Endothelial cell of umbilical vein (primary cell): ENCODE data around the gene S100A13. TPM values are rescaled to one million over a fixed set of nuclear protein-coding genes. Genes with fewer than 3 reads are reported as not detected.

Source experiments
- BruUV-seq: library from RNA; stranded (reverse); fragments of 400-500 nt; replicated peaks from 2 replicates; lab custom pipeline; 2021; lab: Mats Ljungman, UMichigan
- CTCF ChIA-PET: fragments of 300-600, 350-600 bp; sonication (Branson Sonifier 250); formaldehyde crosslinking; loops from one replicate; lab custom pipeline; 2021; ENCODE audit warnings: antibody characterized with exemption, inconsistent platforms; lab: Charles Lee
- POLR2A ChIA-PET: fragments of 300-600, 350-600 bp; sonication (Branson Sonifier 250); formaldehyde crosslinking; loops from one replicate; lab custom pipeline; 2021; ENCODE audit warnings: antibody characterized with exemption, inconsistent platforms; lab: Charles Lee
- DNase-seq: peaks from one replicate; pipeline ENCODE4 v3.0.0-alpha.2; 2011; ENCODE audit warnings: low read depth, low spot score
- FAIRE-seq: peaks from 2 replicates; lab custom pipeline; 2011; peaks lifted over from hg19 to GRCh38; lab: Jason Lieb, UNC
- H2AFZ ChIP-seq: 2 replicates; pipeline ENCODE4 v1.6.0; 2012; ENCODE audit warnings: low read depth, low read length, control low read depth, inconsistent platforms
- H3K27ac ChIP-seq: 2 replicates; pipeline ENCODE4 v1.5.1; 2011; ENCODE audit warnings: low read depth, mild to moderate bottlenecking, control low read depth, low read length, moderate library complexity; ENCODE audit not compliant: insufficient read depth
- H3K27me3 ChIP-seq, 2 experiments: 2 replicates each; pipeline versions ENCODE4 v1.6.0 to v1.6.1; 2011; ENCODE audit warnings: low read length in 2 of 2, mixed read lengths in 1 of 2; ENCODE audit not compliant: control insufficient read depth in 2 of 2, insufficient read depth in 2 of 2
- H3K36me3 ChIP-seq, 2 experiments: 2 replicates in 1 of 2; 3 replicates in 1 of 2; pipeline ENCODE4 v1.5.1; 2011; ENCODE audit warnings: low read length in 2 of 2, mild to moderate bottlenecking in 1 of 2, moderate library complexity in 1 of 2; ENCODE audit not compliant: control insufficient read depth in 2 of 2, insufficient read depth in 2 of 2; ENCODE audit errors: extremely low read depth in 1 of 2
- H3K4me1 ChIP-seq: 3 replicates; pipeline ENCODE4 v1.5.1; 2011; ENCODE audit warnings: mild to moderate bottlenecking, low read length; ENCODE audit not compliant: control insufficient read depth, insufficient read depth; ENCODE audit errors: extremely low read depth
- H3K4me2 ChIP-seq: 2 replicates; pipeline ENCODE4 v1.6.1; 2011; ENCODE audit warnings: low read length, control low read depth, mixed read lengths; ENCODE audit not compliant: insufficient read depth
- H3K4me3 ChIP-seq, 3 experiments: fragments of 200-600 bp in 1 of 3; sonication (generic), shearing (Covaris generic) in 1 of 3; replicated peaks in 1 of 3; 2 replicates each; pipeline ENCODE4 v1.5.1; 2011 to 2016; ENCODE audit warnings: control low read depth in 3 of 3, low read length in 3 of 3, mild to moderate bottlenecking in 2 of 3, inconsistent platforms in 1 of 3, low read depth in 1 of 3, moderate library complexity in 1 of 3; ENCODE audit not compliant: insufficient read depth in 1 of 3
- H3K79me2 ChIP-seq: 2 replicates; pipeline ENCODE4 v1.6.0; 2012; ENCODE audit warnings: low read length, inconsistent platforms; ENCODE audit not compliant: control insufficient read depth, insufficient read depth
- H3K9ac ChIP-seq: replicated peaks from 2 replicates; pipeline ENCODE3; 2011; ENCODE audit warnings: low read length, control low read depth; ENCODE audit not compliant: insufficient read depth; ENCODE audit errors: extremely low read depth
- H3K9me1 ChIP-seq: replicated peaks from 3 replicates; pipeline ENCODE4 v1.6.0; 2011; ENCODE audit warnings: mild to moderate bottlenecking, low read length; ENCODE audit not compliant: control insufficient read depth, insufficient read depth; ENCODE audit errors: extremely low read depth
- H3K9me3 ChIP-seq: replicated peaks from 2 replicates; pipeline ENCODE4 v1.5.1; 2012; ENCODE audit warnings: low read length, inconsistent platforms; ENCODE audit not compliant: control insufficient read depth, insufficient read depth
- H4K20me1 ChIP-seq: replicated peaks from 2 replicates; pipeline ENCODE3; 2011; ENCODE audit warnings: mild to moderate bottlenecking, low read length; ENCODE audit not compliant: control insufficient read depth, insufficient read depth; ENCODE audit errors: extremely low read depth
- EZH2 ChIP-seq: IDR thresholded peaks from 2 replicates; pipeline ENCODE4 v1.6.1; 2012; ENCODE audit warnings: borderline replicate concordance, low read depth, mild to moderate bottlenecking, moderate library complexity, low read length, inconsistent platforms; ENCODE audit not compliant: severe bottlenecking
- FOS ChIP-seq: IDR thresholded peaks from 2 replicates; pipeline ENCODE4 v1.6.1; 2011; ENCODE audit warnings: mild to moderate bottlenecking, low read length, moderate library complexity, borderline replicate concordance; ENCODE audit not compliant: insufficient read depth
- GATA2 ChIP-seq: IDR thresholded peaks from 2 replicates; pipeline ENCODE4 v1.7.0; 2011; ENCODE audit warnings: low read depth, mild to moderate bottlenecking, moderate library complexity, mixed read lengths, low read length; ENCODE audit not compliant: insufficient read length, insufficient read depth
- JUN ChIP-seq: IDR thresholded peaks from 2 replicates; pipeline ENCODE4 v1.6.1; 2011; ENCODE audit warnings: borderline replicate concordance, low read depth; ENCODE audit not compliant: insufficient read length, insufficient read depth
- MYC ChIP-seq: IDR thresholded peaks from one replicate; pipeline ENCODE4 v1.6.1; 2011; ENCODE audit warnings: mild to moderate bottlenecking, low read depth, low read length
- POLR2A ChIP-seq: IDR thresholded peaks from 2 replicates; pipeline ENCODE4 v1.6.1; 2012; ENCODE audit warnings: low read depth, mild to moderate bottlenecking, control low read depth, low read length
- POLR2AphosphoS5 ChIP-seq: IDR thresholded peaks from 2 replicates; pipeline ENCODE4 v1.6.1; 2012; ENCODE audit warnings: low read depth, mild to moderate bottlenecking, control low read depth, low read length, moderate library complexity; ENCODE audit not compliant: insufficient read depth
- dilution Hi-C: fragments of 300-500 bp; cut with MboI; formaldehyde crosslinking; loops from one replicate; pipeline ENCODE4 v1.15.0; 2019; ENCODE audit warnings: low sequenced_read_pairs; ENCODE audit not compliant: extremely low pct_ligation_motif_present
- intact Hi-C: fragments of 100-400 bp; cut with micrococcal nuclease; formaldehyde crosslinking; loops from one replicate; pipeline ENCODE4 v1.10.0; 2022
- polyA plus RNA-seq, 4 experiments: library from polyadenylated mRNA; depleted of rRNA in 3 of 4; stranded (reverse) in 3 of 4; unstranded in 1 of 4; fragments of >200 nt; gene quantifications; 2 replicates each; pipeline versions ENCODE4 v1.2.1 to v1.2.3, GENCODE V29; 2011 to 2012; ENCODE audit warnings: missing spikeins in 1 of 4
- total RNA-seq: library from RNA; stranded (reverse); gene quantifications from 2 replicates; pipeline ENCODE4 v1.2.3, GENCODE V29; 2021
- TF ChIP-seq, protein P1 (sequence below), 2 donors: IDR thresholded peaks; 1 replicate in 1 of 2; 2 replicates in 1 of 2; pipeline ENCODE4 v1.5.1; 2011; ENCODE audit warnings: low read length in 2 of 2, mild to moderate bottlenecking in 2 of 2, moderate library complexity in 2 of 2, control low read depth in 1 of 2, inconsistent platforms in 1 of 2, low read depth in 1 of 2; ENCODE audit not compliant: insufficient read depth in 1 of 2; ENCODE audit errors: extremely low read depth in 1 of 2
- TF ChIP-seq, protein P2 (sequence below): IDR thresholded peaks from 2 replicates; pipeline ENCODE4 v1.6.1; 2011; ENCODE audit not compliant: insufficient read depth, insufficient read length

Gene S100A13
- total and polyA plus RNA-seq, 2 donors (not counting 3 experiments of a cell fraction or from before 2014, with no cell fraction given) = 155 to 360 TPM

DNA sequence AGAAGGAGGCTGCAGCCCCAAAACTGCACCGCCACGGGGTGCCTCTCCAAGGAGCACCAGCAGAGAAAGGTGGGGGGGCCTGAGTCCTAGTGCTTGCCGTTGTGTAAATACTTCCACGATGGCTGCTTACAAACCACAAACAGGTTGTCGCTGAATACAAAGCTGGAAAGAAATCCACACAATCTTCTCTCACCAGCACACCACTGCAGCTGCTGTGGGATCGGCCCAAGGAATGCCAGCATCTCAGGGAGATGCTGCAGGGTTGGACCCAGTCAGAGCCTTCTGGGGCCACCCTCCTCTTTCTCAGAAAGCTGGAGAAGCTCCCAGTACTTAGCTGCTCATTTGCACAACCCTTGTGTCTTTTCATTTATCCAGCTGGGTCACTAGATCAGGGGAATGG lies 8.1 kb downstream of the S100A13 start:
- intact Hi-C loops = no loop called here

More for the DNA sequence above, 8.1 kb downstream of the S100A13 start:
- no peak overlapping the region for H2AFZ ChIP-seq
- peaks cover 0 to 6% of the 10 kb centered on the region in 2 experiments for H3K36me3 ChIP-seq
- no peaks in the 10 kb centered on the region for H3K27me3 ChIP-seq
- peaks cover 6% of the 10 kb centered on the region for H3K79me2 ChIP-seq
- no peaks in the 10 kb centered on the region for H3K9me1 ChIP-seq
- no peak overlapping the region for H3K9ac ChIP-seq
- H3K4me1 ChIP-seq = no peaks in the 10 kb centered on the region
- TF ChIP-seq FOS = no peak
- TF ChIP-seq, protein P1, sequence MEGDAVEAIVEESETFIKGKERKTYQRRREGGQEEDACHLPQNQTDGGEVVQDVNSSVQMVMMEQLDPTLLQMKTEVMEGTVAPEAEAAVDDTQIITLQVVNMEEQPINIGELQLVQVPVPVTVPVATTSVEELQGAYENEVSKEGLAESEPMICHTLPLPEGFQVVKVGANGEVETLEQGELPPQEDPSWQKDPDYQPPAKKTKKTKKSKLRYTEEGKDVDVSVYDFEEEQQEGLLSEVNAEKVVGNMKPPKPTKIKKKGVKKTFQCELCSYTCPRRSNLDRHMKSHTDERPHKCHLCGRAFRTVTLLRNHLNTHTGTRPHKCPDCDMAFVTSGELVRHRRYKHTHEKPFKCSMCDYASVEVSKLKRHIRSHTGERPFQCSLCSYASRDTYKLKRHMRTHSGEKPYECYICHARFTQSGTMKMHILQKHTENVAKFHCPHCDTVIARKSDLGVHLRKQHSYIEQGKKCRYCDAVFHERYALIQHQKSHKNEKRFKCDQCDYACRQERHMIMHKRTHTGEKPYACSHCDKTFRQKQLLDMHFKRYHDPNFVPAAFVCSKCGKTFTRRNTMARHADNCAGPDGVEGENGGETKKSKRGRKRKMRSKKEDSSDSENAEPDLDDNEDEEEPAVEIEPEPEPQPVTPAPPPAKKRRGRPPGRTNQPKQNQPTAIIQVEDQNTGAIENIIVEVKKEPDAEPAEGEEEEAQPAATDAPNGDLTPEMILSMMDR (IDR thresholded peaks at IDR 0.05; ENCODE audit: extremely low read depth in 1 of 2, insufficient read depth in 1 of 2, low read depth in 1 of 2, low read length in 2 of 2) = no peak
- TF ChIP-seq EZH2 = no peak
- no peak for TF ChIP-seq JUN
- no peak for TF ChIP-seq POLR2A
- TF ChIP-seq, protein P2, sequence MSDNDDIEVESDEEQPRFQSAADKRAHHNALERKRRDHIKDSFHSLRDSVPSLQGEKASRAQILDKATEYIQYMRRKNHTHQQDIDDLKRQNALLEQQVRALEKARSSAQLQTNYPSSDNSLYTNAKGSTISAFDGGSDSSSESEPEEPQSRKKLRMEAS = no peak
- TF ChIP-seq MYC = no peak
- TF ChIP-seq GATA2 = no peak
- TF ChIP-seq POLR2AphosphoS5 = no peak
- dilution Hi-C loops = no loop called here
- ChIA-PET CTCF (interaction anchor here (0.6 to 6.0 kb wide), 8 partner anchors 8 to 109 kb away, joined by 3 to 121 read pairs (median 6); partner anchors contain the start of genes S100A1 and S100A13), POLR2A (interaction anchor here (0.9 to 4.9 kb wide), 2 partner anchors 8 to 11 kb away, joined by 3 to 27 read pairs; partner anchors contain the start of gene S100A13)
- H3K9me3 ChIP-seq = no peaks in the 10 kb centered on the region
- BruUV-seq = no TSS peak
- no peaks in the 10 kb centered on the region for H4K20me1 ChIP-seq
- no peak for DNase-seq
- H3K4me2 ChIP-seq = no peak overlapping the region
- FAIRE-seq = no peak
- H3K4me3 ChIP-seq = no peak overlapping the region
- H3K27ac ChIP-seq = no peak overlapping the region
